GM18499 (cell line): ENCODE data around the gene STYXL1.
"Not testable (repeated sequence)": the region's sequence is repeated elsewhere in the genome, so short reads cannot be mapped to it uniquely, and the experiment has no call there.

Experiments used
- ATAC-seq: cut with Tn5 transposase; IDR thresholded peaks from one replicate; pipeline ENCODE4 v1.9.1; 2021; ENCODE audit warnings: moderate number of reproducible peaks; ENCODE audit not compliant: insufficient read depth, unreplicated experiment

The STYXL1 gene

GRCh38 chr7:76044375-76044865, 3.4 kb downstream of the STYXL1 start:
- ATAC-seq: no peak

GRCh38 chr7:76040126-76040525, 7.7 kb downstream of the STYXL1 start:
- ATAC-seq: no peak

- no peak for ATAC-seq
Observed at GRCh38 chr7:76037310-76037709, 10.5 kb downstream of the STYXL1 start.

- ATAC-seq: no peak
Observed at GRCh38 chr7:76031964-76032363, 15.8 kb downstream of the STYXL1 start.

- not testable (repeated sequence) for ATAC-seq
Observed at GRCh38 chr7:76029682-76030081, 18.1 kb downstream of the STYXL1 start.

GRCh38 chr7:76023002-76023401, 24.8 kb downstream of the STYXL1 start:
- ATAC-seq: no peak

GRCh38 chr7:76022026-76022780, 25.6 kb downstream of the STYXL1 start:
- no peak for ATAC-seq

- no peak for ATAC-seq
Observed at GRCh38 chr7:76020031-76020714, 27.6 kb downstream of the STYXL1 start.

GRCh38 chr7:76018520-76018919, 29.3 kb downstream of the STYXL1 start:
- ATAC-seq: not testable (repeated sequence)

GRCh38 chr7:76016191-76016947, 31.4 kb downstream of the STYXL1 start:
- ATAC-seq: no peak

GRCh38 chr7:76011442-76011861, 36.3 kb downstream of the STYXL1 start:
- no peak for ATAC-seq

GRCh38 chr7:76009672-76010600, 37.9 kb downstream of the STYXL1 start:
- no peak for ATAC-seq

- no peak for ATAC-seq
Observed at GRCh38 chr7:76008156-76008687, 39.6 kb downstream of the STYXL1 start.

- ATAC-seq: not testable (repeated sequence)
Observed at GRCh38 chr7:76005004-76005403, 42.8 kb downstream of the STYXL1 start.

GRCh38 chr7:76003351-76003750, 44.4 kb downstream of the STYXL1 start:
- ATAC-seq: no peak

GRCh38 chr7:76002822-76003221, 45.0 kb downstream of the STYXL1 start:
- ATAC-seq: no peak

GRCh38 chr7:76002139-76002538, 45.7 kb downstream of the STYXL1 start:
- ATAC-seq: no peak

GRCh38 chr7:76000566-76000965, 47.2 kb downstream of the STYXL1 start:
- ATAC-seq: no peak

GRCh38 chr7:75998038-75998437, 49.8 kb downstream of the STYXL1 start:
- no peak for ATAC-seq

- ATAC-seq: no peak
Observed at GRCh38 chr7:75996476-75996875, 51.3 kb downstream of the STYXL1 start.
